ENCODE results near the gene CCNI2.

Gene CCNI2

GRCh38 chr5:132777209-132778069, 30.2 kb downstream of the CCNI2 start, which contains the start of gene SEPTIN8:
Gene SEPTIN8 (minus strand): TSS chr5:132777239. CDS start chr5:132777137, 102 bp downstream.
- Histone ChIP-seq H3K4me1 (ENCODE audit: control insufficient read depth, insufficient read depth, low read length) (peaks cover 37% of the 10 kb centered on the region), H3K27me3 (ENCODE audit: control insufficient read depth, insufficient read depth, low read length) (no peaks in the 10 kb centered on the region), H3K36me3 (ENCODE audit: insufficient read depth, low read length) (no peaks in the 10 kb centered on the region), H3K4me3 (ENCODE audit: low read length) (peak within 1 kb of the TSS; percentile 84), H3K4me2 (ENCODE audit: low read length) (peak within 1 kb of the TSS; percentile 97), H3K9me3 (replicated peaks; ENCODE audit: low read length) (no peaks in the 10 kb centered on the region), H3K9ac (ENCODE audit: low read depth, low read length) (peak within 1 kb of the TSS; percentile 82)

DNA sequence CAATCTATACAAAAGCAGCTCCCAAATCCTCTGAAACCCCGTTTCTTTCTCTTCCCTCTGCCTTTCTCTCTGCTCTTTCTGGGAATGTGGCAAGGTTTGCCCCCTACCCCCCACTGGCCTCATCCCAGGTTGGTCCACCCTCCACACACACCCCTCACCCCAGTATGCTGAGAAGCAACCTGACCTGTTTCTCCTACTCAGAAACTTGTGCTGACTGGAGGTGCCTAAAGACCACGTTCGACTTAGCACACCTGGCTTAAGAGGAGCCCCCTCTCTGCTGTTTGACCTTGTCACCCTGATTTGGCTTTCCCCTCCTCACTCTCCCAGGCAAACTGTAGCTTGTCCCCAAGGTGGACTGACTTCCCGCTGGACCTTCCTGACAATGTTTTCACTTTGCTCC, 30.9 kb downstream of the CCNI2 start:
- no peaks in the 10 kb centered on the region for H3K9me3 ChIP-seq (replicated peaks; ENCODE audit: low read length)
- peak overlapping the region; percentile 97 for H3K4me2 ChIP-seq (ENCODE audit: low read length)
- H3K4me1 ChIP-seq (ENCODE audit: control insufficient read depth, insufficient read depth, low read length): peaks cover 37% of the 10 kb centered on the region
- peak overlapping the region; percentile 84 for H3K4me3 ChIP-seq (ENCODE audit: low read length)
- peak overlapping the region; percentile 82 for H3K9ac ChIP-seq (ENCODE audit: low read depth, low read length)
- no peaks in the 10 kb centered on the region for H3K36me3 ChIP-seq (ENCODE audit: insufficient read depth, low read length)
- H3K27me3 ChIP-seq (ENCODE audit: control insufficient read depth, insufficient read depth, low read length): no peaks in the 10 kb centered on the region

DNA sequence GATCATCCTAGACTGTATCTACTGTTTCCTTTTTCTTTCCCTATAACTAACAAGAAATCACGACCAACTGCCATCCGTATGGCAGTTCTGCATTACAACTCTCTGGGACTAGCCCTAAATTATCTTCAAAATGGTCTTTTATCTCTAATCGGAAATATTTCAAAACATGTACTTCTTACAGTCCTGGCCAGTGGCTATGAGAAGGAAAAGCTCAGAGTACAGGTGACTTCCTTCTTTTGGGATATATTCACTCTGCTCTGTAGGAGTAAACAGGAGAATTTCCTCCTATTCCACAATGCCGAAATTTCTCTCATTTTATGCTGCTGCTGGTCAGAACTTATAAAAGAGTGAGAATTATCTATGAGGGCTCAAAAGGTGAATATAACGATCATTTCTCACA, 31.6 kb downstream of the CCNI2 start:
- Histone ChIP-seq H3K9ac (ENCODE audit: low read depth, low read length) (no peak overlapping the region), H3K4me1 (ENCODE audit: control insufficient read depth, insufficient read depth, low read length) (peaks cover 36% of the 10 kb centered on the region), H3K27me3 (ENCODE audit: control insufficient read depth, insufficient read depth, low read length) (no peaks in the 10 kb centered on the region)

DNA sequence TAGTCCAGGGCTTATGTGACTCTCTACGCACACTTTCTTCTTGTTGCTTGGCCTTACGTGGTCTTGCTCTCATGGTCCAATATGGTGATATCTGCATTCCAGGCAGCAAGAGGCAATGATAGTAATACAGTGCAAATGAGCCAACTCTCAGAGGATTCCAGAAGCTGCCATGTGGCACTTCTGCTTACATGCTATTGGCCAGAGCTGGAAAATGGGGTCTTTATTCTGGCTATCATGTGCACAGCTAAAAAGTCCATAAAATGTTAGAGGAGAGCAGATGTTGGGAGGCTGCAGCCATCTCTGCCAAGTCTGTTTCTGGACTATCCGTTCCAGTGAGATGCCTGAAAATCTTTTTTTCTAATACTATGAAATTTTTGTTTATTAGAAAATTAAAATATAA, 32.7 kb downstream of the CCNI2 start:
- Histone ChIP-seq H3K4me3 (ENCODE audit: low read length) (no peak overlapping the region), H3K9ac (ENCODE audit: low read depth, low read length) (no peak overlapping the region), H3K27me3 (ENCODE audit: control insufficient read depth, insufficient read depth, low read length) (no peaks in the 10 kb centered on the region), H3K36me3 (ENCODE audit: insufficient read depth, low read length) (no peaks in the 10 kb centered on the region), H3K4me1 (ENCODE audit: control insufficient read depth, insufficient read depth, low read length) (peaks cover 25% of the 10 kb centered on the region), H3K4me2 (ENCODE audit: low read length) (no peak overlapping the region), H3K9me3 (replicated peaks; ENCODE audit: low read length) (no peaks in the 10 kb centered on the region)

More for the DNA sequence above, 31.6 kb downstream of the CCNI2 start:
- Histone ChIP-seq H3K36me3 (ENCODE audit: insufficient read depth, low read length) (no peaks in the 10 kb centered on the region), H3K9me3 (replicated peaks; ENCODE audit: low read length) (no peaks in the 10 kb centered on the region), H3K4me3 (ENCODE audit: low read length) (no peak overlapping the region), H3K4me2 (ENCODE audit: low read length) (no peak overlapping the region)

DNA sequence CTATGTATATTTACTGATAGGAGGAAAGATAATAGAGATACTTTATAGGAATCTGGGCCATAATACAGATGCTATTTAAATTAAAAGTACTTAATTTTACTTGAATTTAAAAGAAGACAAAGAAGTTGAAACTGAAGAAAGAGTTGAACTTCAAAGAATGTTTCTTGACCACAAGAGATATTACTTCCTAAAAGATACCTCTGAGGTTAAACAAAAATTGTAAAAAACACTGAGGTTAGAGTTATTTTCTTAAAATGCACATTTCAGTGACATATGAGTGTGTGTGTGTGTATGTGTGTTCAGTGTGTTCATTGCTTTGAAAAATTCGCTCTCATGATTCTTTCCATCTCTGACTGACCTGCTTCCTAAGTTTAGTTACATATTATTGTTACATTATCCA, 33.4 kb downstream of the CCNI2 start:
- Histone ChIP-seq H3K36me3 (ENCODE audit: insufficient read depth, low read length) (no peaks in the 10 kb centered on the region), H3K27me3 (ENCODE audit: control insufficient read depth, insufficient read depth, low read length) (no peaks in the 10 kb centered on the region), H3K4me1 (ENCODE audit: control insufficient read depth, insufficient read depth, low read length) (peaks cover 19% of the 10 kb centered on the region), H3K9me3 (replicated peaks; ENCODE audit: low read length) (no peaks in the 10 kb centered on the region), H3K9ac (ENCODE audit: low read depth, low read length) (no peak overlapping the region), H3K4me3 (ENCODE audit: low read length) (no peak overlapping the region), H3K4me2 (ENCODE audit: low read length) (no peak overlapping the region)

DNA sequence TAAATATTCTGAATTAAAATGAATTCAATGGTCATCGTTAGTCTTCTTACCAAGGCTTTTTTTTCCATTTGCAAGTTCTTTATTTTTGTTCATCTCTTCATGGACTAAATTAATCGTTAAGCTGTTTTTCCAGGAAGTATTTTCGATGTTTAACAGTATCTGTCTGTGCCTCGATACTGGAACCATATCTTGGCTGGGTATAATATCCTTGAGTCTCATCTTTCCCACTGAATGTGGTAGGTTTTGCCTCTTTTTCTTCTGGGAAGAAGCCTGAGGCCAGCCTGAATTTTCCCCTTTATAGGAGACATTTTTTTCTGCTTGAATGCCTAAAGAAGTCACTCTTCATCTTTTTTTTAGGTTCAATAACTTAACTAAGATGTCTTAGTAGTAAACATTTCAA, 33.8 kb downstream of the CCNI2 start:
- Histone ChIP-seq H3K9me3 (replicated peaks; ENCODE audit: low read length) (no peaks in the 10 kb centered on the region), H3K4me2 (ENCODE audit: low read length) (no peak overlapping the region), H3K4me3 (ENCODE audit: low read length) (no peak overlapping the region), H3K4me1 (ENCODE audit: control insufficient read depth, insufficient read depth, low read length) (peaks cover 16% of the 10 kb centered on the region), H3K27me3 (ENCODE audit: control insufficient read depth, insufficient read depth, low read length) (no peaks in the 10 kb centered on the region), H3K9ac (ENCODE audit: low read depth, low read length) (no peak overlapping the region), H3K36me3 (ENCODE audit: insufficient read depth, low read length) (no peaks in the 10 kb centered on the region)

GRCh38 chr5:132782101-132782500, 34.9 kb downstream of the CCNI2 start:
- Histone ChIP-seq H3K4me1 (ENCODE audit: control insufficient read depth, insufficient read depth, low read length) (peaks cover 17% of the 10 kb centered on the region), H3K4me2 (ENCODE audit: low read length) (peak overlapping the region; percentile 9), H3K27me3 (ENCODE audit: control insufficient read depth, insufficient read depth, low read length) (no peaks in the 10 kb centered on the region), H3K9ac (ENCODE audit: low read depth, low read length) (no peak overlapping the region), H3K4me3 (ENCODE audit: low read length) (peak overlapping the region; percentile 5), H3K9me3 (replicated peaks; ENCODE audit: low read length) (no peaks in the 10 kb centered on the region), H3K36me3 (ENCODE audit: insufficient read depth, low read length) (no peaks in the 10 kb centered on the region)

GRCh38 chr5:132785365-132785764, 38.1 kb downstream of the CCNI2 start:
- Histone ChIP-seq H3K36me3 (ENCODE audit: insufficient read depth, low read length) (no peaks in the 10 kb centered on the region), H3K4me3 (ENCODE audit: low read length) (no peak overlapping the region), H3K9me3 (replicated peaks; ENCODE audit: low read length) (no peaks in the 10 kb centered on the region), H3K4me2 (ENCODE audit: low read length) (no peak overlapping the region), H3K4me1 (ENCODE audit: control insufficient read depth, insufficient read depth, low read length) (peaks cover 17% of the 10 kb centered on the region), H3K9ac (ENCODE audit: low read depth, low read length) (no peak overlapping the region), H3K27me3 (ENCODE audit: control insufficient read depth, insufficient read depth, low read length) (no peaks in the 10 kb centered on the region)

DNA sequence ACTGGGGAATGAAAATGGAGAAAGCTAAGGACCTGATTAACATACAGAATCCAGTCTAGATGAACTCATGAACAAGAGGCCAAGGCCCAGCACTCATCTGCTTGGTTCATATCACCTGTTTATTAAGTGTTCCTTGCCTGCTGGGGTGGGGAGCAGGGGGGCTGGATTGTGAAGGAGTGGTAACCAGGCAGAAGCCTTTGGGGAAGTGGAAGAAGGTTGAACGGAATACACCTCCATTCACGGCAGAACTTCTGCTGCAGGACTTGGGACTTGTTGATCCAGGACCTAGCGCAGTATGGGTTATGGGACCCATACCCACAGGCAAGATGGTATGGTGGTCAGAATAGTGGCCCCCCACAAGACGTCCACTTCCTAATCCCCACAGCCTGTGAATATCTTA, 38.6 kb downstream of the CCNI2 start:
- Histone ChIP-seq H3K36me3 (ENCODE audit: insufficient read depth, low read length) (no peaks in the 10 kb centered on the region), H3K9me3 (replicated peaks; ENCODE audit: low read length) (no peaks in the 10 kb centered on the region), H3K4me1 (ENCODE audit: control insufficient read depth, insufficient read depth, low read length) (peaks cover 17% of the 10 kb centered on the region), H3K27me3 (ENCODE audit: control insufficient read depth, insufficient read depth, low read length) (no peaks in the 10 kb centered on the region), H3K4me2 (ENCODE audit: low read length) (no peak overlapping the region), H3K4me3 (ENCODE audit: low read length) (no peak overlapping the region), H3K9ac (ENCODE audit: low read depth, low read length) (no peak overlapping the region)

GRCh38 chr5:132787076-132787475, 39.9 kb downstream of the CCNI2 start:
- no peak overlapping the region for H3K4me3 ChIP-seq (ENCODE audit: low read length)
- no peak overlapping the region for H3K4me2 ChIP-seq (ENCODE audit: low read length)
- H3K9me3 ChIP-seq (replicated peaks; ENCODE audit: low read length): no peaks in the 10 kb centered on the region
- H3K36me3 ChIP-seq (ENCODE audit: insufficient read depth, low read length): no peaks in the 10 kb centered on the region
- H3K4me1 ChIP-seq (ENCODE audit: control insufficient read depth, insufficient read depth, low read length): peaks cover 13% of the 10 kb centered on the region
- no peaks in the 10 kb centered on the region for H3K27me3 ChIP-seq (ENCODE audit: control insufficient read depth, insufficient read depth, low read length)
- H3K9ac ChIP-seq (ENCODE audit: low read depth, low read length): no peak overlapping the region

DNA sequence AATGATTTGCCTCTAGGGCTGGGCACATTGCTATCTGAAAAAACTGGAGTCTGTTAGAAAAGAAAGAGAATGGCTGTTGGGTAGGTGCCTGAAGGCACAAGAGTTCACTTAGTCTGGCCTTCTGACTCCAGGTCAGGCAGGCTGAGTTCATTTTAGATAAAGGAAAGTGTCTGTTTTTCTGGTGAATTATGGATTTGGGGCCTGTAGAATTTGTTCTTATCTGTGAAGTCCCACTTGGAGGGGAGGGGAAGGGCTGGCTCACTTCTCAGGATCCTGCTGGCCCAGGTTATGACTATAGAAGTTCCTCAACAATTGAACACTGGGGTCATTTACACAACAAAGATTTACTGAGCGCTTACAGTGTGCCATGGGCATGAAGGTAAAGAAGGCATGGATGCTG, 41.3 kb downstream of the CCNI2 start:
- H3K9ac ChIP-seq (ENCODE audit: low read depth, low read length): no peak overlapping the region
- H3K4me3 ChIP-seq (ENCODE audit: low read length): no peak overlapping the region
- no peak overlapping the region for H3K4me2 ChIP-seq (ENCODE audit: low read length)
- H3K4me1 ChIP-seq (ENCODE audit: control insufficient read depth, insufficient read depth, low read length): peaks cover 8% of the 10 kb centered on the region
- H3K36me3 ChIP-seq (ENCODE audit: insufficient read depth, low read length): no peaks in the 10 kb centered on the region
- H3K9me3 ChIP-seq (replicated peaks; ENCODE audit: low read length): no peaks in the 10 kb centered on the region
- H3K27me3 ChIP-seq (ENCODE audit: control insufficient read depth, insufficient read depth, low read length): peaks cover 13% of the 10 kb centered on the region

Measured in skeletal muscle satellite cell (primary cell).